Osteoblast (primary cell): Measurements from ENCODE around the gene ARHGEF4. TPM values are rescaled to one million over a fixed set of nuclear protein-coding genes. Genes with fewer than 3 reads are reported as not detected.

Source experiments
- DNase-seq: peaks from one replicate; pipeline ENCODE4 v3.0.0; 2011; ENCODE audit warnings: low spot score, mixed read lengths; ENCODE audit not compliant: insufficient read length; ENCODE audit errors: missing footprints
- H2AFZ ChIP-seq: 2 replicates; pipeline ENCODE4 v1.6.0; 2011; ENCODE audit warnings: mild to moderate bottlenecking, low read length
- H3K27ac ChIP-seq: 2 replicates; pipeline ENCODE4 v1.5.1; 2011; ENCODE audit warnings: mild to moderate bottlenecking, low read depth, low read length, moderate library complexity
- H3K27me3 ChIP-seq: 2 replicates; pipeline ENCODE4 v1.6.0; 2012; ENCODE audit warnings: mild to moderate bottlenecking, control low read depth, inconsistent platforms, low read length, moderate library complexity; ENCODE audit not compliant: insufficient read depth
- H3K36me3 ChIP-seq: 2 replicates; pipeline ENCODE4 v1.5.1; 2011; ENCODE audit warnings: mild to moderate bottlenecking, low read length, control low read depth, moderate library complexity; ENCODE audit not compliant: insufficient read depth
- H3K4me1 ChIP-seq: 2 replicates; pipeline ENCODE4 v1.5.1; 2011; ENCODE audit warnings: mild to moderate bottlenecking, low read length, control low read depth, moderate library complexity; ENCODE audit not compliant: insufficient read depth
- H3K4me2 ChIP-seq: 2 replicates; pipeline ENCODE4 v1.6.0; 2011; ENCODE audit warnings: mild to moderate bottlenecking, low read length; ENCODE audit not compliant: insufficient read depth
- H3K4me3 ChIP-seq: fragments of 200-600 bp; sonication (generic); 3 replicates; pipeline ENCODE4 v1.5.1; 2012; ENCODE audit warnings: mild to moderate bottlenecking, low read length, inconsistent platforms; ENCODE audit not compliant: insufficient read depth
- H3K79me2 ChIP-seq: 2 replicates; pipeline ENCODE4 v1.6.0; 2012; ENCODE audit warnings: mild to moderate bottlenecking, low read length, control low read depth, inconsistent platforms; ENCODE audit not compliant: insufficient read depth
- H3K9me3 ChIP-seq: 2 replicates; pipeline ENCODE4 v1.5.1; 2011; ENCODE audit warnings: low read depth, low read length, control low read depth
- H4K20me1 ChIP-seq: 2 replicates; pipeline ENCODE4 v1.6.0; 2012; ENCODE audit warnings: mild to moderate bottlenecking, low read length, control low read depth; ENCODE audit not compliant: insufficient read depth
- total RNA-seq: library from RNA; depleted of rRNA; stranded (reverse); fragments of >200 nt; gene quantifications from 2 replicates; pipeline ENCODE4 v1.2.3, GENCODE V29; 2012
- TF ChIP-seq, protein P1 (sequence below): IDR thresholded peaks from 2 replicates; pipeline ENCODE4 v1.5.1; 2011; ENCODE audit warnings: mild to moderate bottlenecking, low read depth, low read length, moderate library complexity; ENCODE audit errors: extremely low read depth

The ARHGEF4 gene
- total RNA-seq, 1 donor: 3.6 TPM

DNA sequence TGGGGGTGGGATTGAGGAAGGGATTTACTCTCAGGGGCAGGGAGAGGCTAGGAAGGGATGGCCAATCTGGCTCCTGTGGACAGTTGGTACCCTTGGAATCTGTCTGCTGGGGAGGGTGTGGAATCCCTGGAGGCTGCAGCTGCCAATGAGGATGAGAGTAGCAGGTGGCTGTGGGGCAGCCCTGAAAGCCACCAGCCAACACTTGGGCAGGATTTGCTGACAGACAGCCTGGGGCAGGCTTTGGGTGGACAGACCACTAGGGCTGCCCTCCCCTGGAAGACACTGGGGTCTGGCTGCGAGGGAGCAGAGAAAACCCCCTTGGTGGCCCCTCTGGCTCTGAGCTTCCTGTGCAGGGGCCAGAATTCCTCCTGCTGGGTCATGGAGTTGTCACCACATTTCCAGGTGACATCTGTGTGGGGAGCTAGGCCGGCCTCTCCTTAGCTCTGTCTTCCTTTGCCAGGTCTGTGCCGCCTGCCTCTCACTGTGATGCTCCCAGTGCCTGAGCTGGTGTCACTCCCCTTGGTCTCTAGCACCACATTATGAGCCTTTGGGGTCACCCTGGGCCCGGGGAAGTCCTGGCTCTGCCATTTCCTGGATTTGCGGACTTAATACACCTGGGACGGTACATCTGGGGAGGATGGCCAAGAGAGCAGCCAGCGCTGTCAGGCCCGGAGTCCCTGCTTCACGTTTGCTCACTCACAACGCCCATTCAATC, 13.4 kb upstream of the ARHGEF4 start:
- H3K36me3 ChIP-seq: no peaks in the 10 kb centered on the region
- no peaks in the 10 kb centered on the region for H3K9me3 ChIP-seq
- no peak overlapping the region for H3K4me2 ChIP-seq
- no peak for DNase-seq
- peaks cover 9% of the 10 kb centered on the region for H3K4me1 ChIP-seq
- H2AFZ ChIP-seq: no peak overlapping the region
- no peaks in the 10 kb centered on the region for H3K27me3 ChIP-seq
- H3K27ac ChIP-seq: no peak overlapping the region
- no peaks in the 10 kb centered on the region for H3K79me2 ChIP-seq
- TF ChIP-seq, protein P1, sequence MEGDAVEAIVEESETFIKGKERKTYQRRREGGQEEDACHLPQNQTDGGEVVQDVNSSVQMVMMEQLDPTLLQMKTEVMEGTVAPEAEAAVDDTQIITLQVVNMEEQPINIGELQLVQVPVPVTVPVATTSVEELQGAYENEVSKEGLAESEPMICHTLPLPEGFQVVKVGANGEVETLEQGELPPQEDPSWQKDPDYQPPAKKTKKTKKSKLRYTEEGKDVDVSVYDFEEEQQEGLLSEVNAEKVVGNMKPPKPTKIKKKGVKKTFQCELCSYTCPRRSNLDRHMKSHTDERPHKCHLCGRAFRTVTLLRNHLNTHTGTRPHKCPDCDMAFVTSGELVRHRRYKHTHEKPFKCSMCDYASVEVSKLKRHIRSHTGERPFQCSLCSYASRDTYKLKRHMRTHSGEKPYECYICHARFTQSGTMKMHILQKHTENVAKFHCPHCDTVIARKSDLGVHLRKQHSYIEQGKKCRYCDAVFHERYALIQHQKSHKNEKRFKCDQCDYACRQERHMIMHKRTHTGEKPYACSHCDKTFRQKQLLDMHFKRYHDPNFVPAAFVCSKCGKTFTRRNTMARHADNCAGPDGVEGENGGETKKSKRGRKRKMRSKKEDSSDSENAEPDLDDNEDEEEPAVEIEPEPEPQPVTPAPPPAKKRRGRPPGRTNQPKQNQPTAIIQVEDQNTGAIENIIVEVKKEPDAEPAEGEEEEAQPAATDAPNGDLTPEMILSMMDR: no peak
- no peaks in the 10 kb centered on the region for H4K20me1 ChIP-seq
- no peak overlapping the region for H3K4me3 ChIP-seq

- Histone ChIP-seq H4K20me1 (no peaks in the 10 kb centered on the region), H3K27me3 (no peaks in the 10 kb centered on the region), H3K9me3 (no peaks in the 10 kb centered on the region), H3K36me3 (no peaks in the 10 kb centered on the region), H3K27ac (no peak overlapping the region), H3K4me2 (no peak overlapping the region), H2AFZ (no peak overlapping the region), H3K4me3 (no peak overlapping the region), H3K79me2 (no peaks in the 10 kb centered on the region), H3K4me1 (peaks cover 9% of the 10 kb centered on the region)
- DNase-seq: no peak
- TF ChIP-seq, protein P1: no peak
Observed at GRCh38 chr2:130823886-130824491, 12.7 kb upstream of the ARHGEF4 start.

DNA sequence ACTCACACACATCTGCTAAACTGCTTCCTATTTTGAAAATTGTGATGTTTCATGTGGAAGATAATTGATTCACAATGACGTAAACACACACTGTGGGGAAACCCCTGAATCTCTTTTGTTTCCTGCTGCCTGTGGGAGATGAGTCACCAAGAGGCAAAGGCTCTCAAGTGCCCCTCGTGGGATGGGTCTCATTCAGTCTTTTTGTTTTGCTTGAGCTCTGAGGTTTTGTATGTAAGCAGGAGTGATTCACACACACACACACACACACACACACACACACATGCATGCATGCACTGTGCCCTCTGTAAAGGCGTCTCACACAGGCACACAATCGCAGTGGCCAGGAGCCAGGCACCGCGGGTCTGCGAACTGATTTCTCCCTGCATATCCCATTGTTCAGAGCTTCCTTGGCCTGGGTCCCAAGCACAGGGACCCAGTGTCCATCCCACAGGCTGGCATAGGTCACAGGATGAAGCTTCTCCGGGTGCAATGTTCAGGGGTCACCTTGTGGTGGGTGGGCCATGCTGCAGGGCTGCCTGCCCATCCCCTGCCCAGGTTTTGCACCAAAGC, 12.1 kb upstream of the ARHGEF4 start:
- H3K27ac ChIP-seq: no peak overlapping the region
- no peaks in the 10 kb centered on the region for H3K27me3 ChIP-seq
- H3K4me3 ChIP-seq: no peak overlapping the region
- H3K9me3 ChIP-seq: no peaks in the 10 kb centered on the region
- peaks cover 9% of the 10 kb centered on the region for H3K4me1 ChIP-seq
- peak; percentile 99 for DNase-seq
- no peak overlapping the region for H2AFZ ChIP-seq
- no peaks in the 10 kb centered on the region for H4K20me1 ChIP-seq
- H3K79me2 ChIP-seq: no peaks in the 10 kb centered on the region
- TF ChIP-seq, protein P1: no peak
- no peak overlapping the region for H3K4me2 ChIP-seq
- H3K36me3 ChIP-seq: no peaks in the 10 kb centered on the region
